ENCODE results near the gene PRDM11.
A peak's percentile ranks its signal among the peaks of the same experiment; 100 is the strongest.

The PRDM11 gene

GRCh38 chr11:45181193-45181888, 34.9 kb downstream of the PRDM11 start:
- Histone ChIP-seq H3K27me3 (replicated peaks) (peaks cover 3% of the 10 kb centered on the region), H3K36me3 (replicated peaks) (no peaks in the 10 kb centered on the region), H3K27ac (no peak overlapping the region), H3K4me3 (ENCODE audit: low read depth, low read length) (peak overlapping the region; percentile 43)
- no peak for TF ChIP-seq CTCF (IDR thresholded peaks at IDR 0.05; ENCODE audit: low read depth, low read length, missing control alignments)
- in situ Hi-C loops (cut with HindIII; ENCODE audit: low pct_ligation_motif_present, low sequenced_read_pairs), result no loop called here
- no peak for DNase-seq

- no peak overlapping the region for H3K4me3 ChIP-seq (ENCODE audit: low read depth, low read length)
- H3K27ac ChIP-seq, result no peak overlapping the region
- TF ChIP-seq CTCF (IDR thresholded peaks at IDR 0.05; ENCODE audit: low read depth, low read length, missing control alignments), result no peak
- H3K36me3 ChIP-seq (replicated peaks), result no peaks in the 10 kb centered on the region
- DNase-seq, result no peak
- H3K27me3 ChIP-seq (replicated peaks), result peaks cover 3% of the 10 kb centered on the region
- in situ Hi-C loops (cut with HindIII; ENCODE audit: low pct_ligation_motif_present, low sequenced_read_pairs), result no loop called here
Measured at GRCh38 chr11:45181889-45182550, 35.6 kb downstream of the PRDM11 start.

- in situ Hi-C loops (cut with HindIII; ENCODE audit: low pct_ligation_motif_present, low sequenced_read_pairs), result no loop called here
- peak; percentile 20 for DNase-seq
Measured at GRCh38 chr11:45182902-45183301, 36.5 kb downstream of the PRDM11 start.

GRCh38 chr11:45184640-45185039, 38.2 kb downstream of the PRDM11 start:
- Histone ChIP-seq H3K4me3 (ENCODE audit: low read depth, low read length) (no peak overlapping the region), H3K36me3 (replicated peaks) (no peaks in the 10 kb centered on the region), H3K27ac (no peak overlapping the region), H3K27me3 (replicated peaks) (no peaks in the 10 kb centered on the region)
- DNase-seq, result no peak
- in situ Hi-C loops (cut with HindIII; ENCODE audit: low pct_ligation_motif_present, low sequenced_read_pairs), result no loop called here
- no peak for TF ChIP-seq CTCF (IDR thresholded peaks at IDR 0.05; ENCODE audit: low read depth, low read length, missing control alignments)

More at GRCh38 chr11:45182902-45183301, 36.5 kb downstream of the PRDM11 start:
- peaks cover 1% of the 10 kb centered on the region for H3K27me3 ChIP-seq (replicated peaks)
- no peak overlapping the region for H3K4me3 ChIP-seq (ENCODE audit: low read depth, low read length)
- no peak overlapping the region for H3K27ac ChIP-seq
- TF ChIP-seq CTCF (IDR thresholded peaks at IDR 0.05; ENCODE audit: low read depth, low read length, missing control alignments), result peak; percentile 78
- no peaks in the 10 kb centered on the region for H3K36me3 ChIP-seq (replicated peaks)

GRCh38 chr11:45185228-45185729, 38.8 kb downstream of the PRDM11 start:
- TF ChIP-seq CTCF (IDR thresholded peaks at IDR 0.05; ENCODE audit: low read depth, low read length, missing control alignments), result no peak
- no peak overlapping the region for H3K27ac ChIP-seq
- no peak overlapping the region for H3K4me3 ChIP-seq (ENCODE audit: low read depth, low read length)
- H3K27me3 ChIP-seq (replicated peaks), result no peaks in the 10 kb centered on the region
- DNase-seq, result no peak
- in situ Hi-C loops (cut with HindIII; ENCODE audit: low pct_ligation_motif_present, low sequenced_read_pairs), result no loop called here
- no peaks in the 10 kb centered on the region for H3K36me3 ChIP-seq (replicated peaks)
